HepG2 (cell line): ENCODE data around the gene PHC1. TPM values are rescaled to one million over a fixed set of nuclear protein-coding genes. Genes with fewer than 3 reads are reported as not detected.

ENCODE experiments used
- ATAC-seq: fragments of 200-7000 bp; cut with Tn5 transposase; 3 replicates; pipeline ENCODE4 v1.9.1; 2020; ENCODE audit warnings: mild to moderate bottlenecking, moderate library complexity
- BruUV-seq: library from RNA; stranded (reverse); fragments of 400-500 nt; replicated peaks from 2 replicates; lab custom pipeline; 2021; lab: Mats Ljungman, UMichigan
- CTCF ChIA-PET: fragments of 300-600 bp; formaldehyde crosslinking; extraction: SDS; loops from one replicate; lab custom pipeline; 2021; ENCODE audit warnings: low total read pairs, inconsistent platforms, low intra/inter-chr PET ratio; lab: Yijun Ruan, JAX
- POLR2A ChIA-PET: fragments of 350-600 bp; sonication (Branson Sonifier 250); formaldehyde crosslinking; loops from one replicate; lab custom pipeline; 2020; ENCODE audit warnings: antibody characterized with exemption, inconsistent platforms; lab: Yijun Ruan, JAX
- DNase-seq: peaks from one replicate; pipeline ENCODE4 v3.0.0-alpha.2; 2015; ENCODE audit warnings: low spot score
- FAIRE-seq: peaks from 3 replicates; lab custom pipeline; 2011; peaks lifted over from hg19 to GRCh38; lab: Jason Lieb, UNC
- H2AFZ ChIP-seq: one replicate; pipeline ENCODE4 v1.6.1; 2011; ENCODE audit warnings: low read length, inconsistent platforms
- H3K27ac ChIP-seq: fragments of 300-600 bp; 3 replicates; pipeline ENCODE4 v1.8.0; 2011; ENCODE audit warnings: mixed run types, mild to moderate bottlenecking, mixed read lengths, low read length, inconsistent platforms; ENCODE audit not compliant: insufficient read depth; ENCODE audit errors: extremely low read length
- H3K27me3 ChIP-seq, 2 experiments: fragments of 200-600 bp in 1 of 2; 2 replicates in 1 of 2; 3 replicates in 1 of 2; pipeline versions ENCODE4 v1.6.0 to v1.8.0; 2011; ENCODE audit warnings: low read length in 2 of 2, mild to moderate bottlenecking in 2 of 2, moderate library complexity in 2 of 2, inconsistent platforms in 1 of 2; ENCODE audit not compliant: insufficient read depth in 2 of 2, control insufficient read depth in 1 of 2
- H3K36me3 ChIP-seq, 2 experiments: fragments of 200-600 bp in 1 of 2; replicated peaks in 1 of 2; 2 replicates in 1 of 2; 3 replicates in 1 of 2; pipeline versions ENCODE4 v1.5.1 to v1.8.0; 2011; ENCODE audit warnings: low read length in 2 of 2, inconsistent platforms in 1 of 2; ENCODE audit not compliant: insufficient read depth in 2 of 2, control insufficient read depth in 1 of 2
- H3K4me1 ChIP-seq: 2 replicates; pipeline ENCODE4 v1.5.1; 2012; ENCODE audit warnings: low read length, inconsistent platforms; ENCODE audit not compliant: insufficient read depth
- H3K4me2 ChIP-seq: 2 replicates; pipeline ENCODE4 v1.6.0; 2011; ENCODE audit warnings: low read depth, low read length, inconsistent platforms
- H3K4me3 ChIP-seq, 3 experiments: fragments of 200-600 bp in 1 of 3; sonication (generic), shearing (Covaris generic) in 1 of 3; replicated peaks in 1 of 3; 2 replicates each; pipeline ENCODE4 v1.5.1; 2011 to 2016; ENCODE audit warnings: low read length in 3 of 3, inconsistent platforms in 2 of 3, low read depth in 2 of 3, mild to moderate bottlenecking in 2 of 3, control low read depth in 1 of 3, mixed read lengths in 1 of 3; ENCODE audit not compliant: insufficient read depth in 1 of 3
- H3K79me2 ChIP-seq: one replicate; pipeline ENCODE4 v1.6.1; 2011; ENCODE audit warnings: low read length, inconsistent platforms; ENCODE audit not compliant: insufficient read depth
- H3K9ac ChIP-seq: 2 replicates; pipeline ENCODE4 v1.6.0; 2011; ENCODE audit warnings: mild to moderate bottlenecking, low read depth, low read length, inconsistent platforms; ENCODE audit not compliant: insufficient read depth
- H3K9me3 ChIP-seq: 2 replicates; pipeline ENCODE4 v1.5.1; 2012; ENCODE audit warnings: mild to moderate bottlenecking, low read length
- H4K20me1 ChIP-seq: 2 replicates; pipeline ENCODE4 v1.6.0; 2011; ENCODE audit warnings: inconsistent platforms, mild to moderate bottlenecking, low read length, moderate library complexity; ENCODE audit not compliant: insufficient read depth
- AGO1 ChIP-seq: fragments of 200-400 bp; formaldehyde crosslinking; IDR thresholded peaks from 2 replicates; pipeline ENCODE4 v1.6.1; 2017; ENCODE audit warnings: mild to moderate bottlenecking, low read depth, low read length, moderate library complexity; ENCODE audit not compliant: poor library complexity, severe bottlenecking
- CHD2 ChIP-seq: IDR thresholded peaks from 2 replicates; pipeline ENCODE4 v1.6.1; 2011; ENCODE audit warnings: low read depth, low read length, improper control_type of control experiment
- ETV6 ChIP-seq: sonication (generic); formaldehyde crosslinking; conservative IDR thresholded peaks from 2 replicates; pipeline ENCODE4 v1.4.0; 2020; ENCODE audit warnings: missing genetic modification reagents
- HDAC2 ChIP-seq: sonication (generic); formaldehyde crosslinking; IDR thresholded peaks from 2 replicates; pipeline ENCODE4 v1.4.0; 2020; ENCODE audit warnings: missing genetic modification reagents
- HINFP ChIP-seq: sonication (generic); formaldehyde crosslinking; IDR thresholded peaks from 2 replicates; pipeline ENCODE4 v1.4.0; 2020; ENCODE audit warnings: low read depth, mild to moderate bottlenecking, missing genetic modification reagents
- PAXIP1 ChIP-seq: sonication (generic); formaldehyde crosslinking; conservative IDR thresholded peaks from 2 replicates; pipeline ENCODE4 v1.4.0; 2020; ENCODE audit warnings: mild to moderate bottlenecking, missing genetic modification reagents, moderate library complexity
- PHF8 ChIP-seq: sonication (generic); formaldehyde crosslinking; IDR thresholded peaks from 2 replicates; pipeline ENCODE4 v1.5.0; 2020; ENCODE audit warnings: missing genetic modification reagents
- POLR2G ChIP-seq: fragments of 200-400 bp; formaldehyde crosslinking; IDR thresholded peaks from 2 replicates; pipeline ENCODE4 v1.6.1; 2018; ENCODE audit warnings: mild to moderate bottlenecking, low read depth, low read length, moderate library complexity
- RXRB ChIP-seq: IDR thresholded peaks from 2 replicates; pipeline ENCODE4 v1.6.1; 2016; ENCODE audit warnings: borderline replicate concordance, missing genetic modification reagents, missing compliant biosample characterization
- SRSF1 ChIP-seq: fragments of 200-400 bp; formaldehyde crosslinking; optimal IDR thresholded peaks from 2 replicates; pipeline ENCODE3; 2017; ENCODE audit warnings: mild to moderate bottlenecking, low read depth, low read length, moderate library complexity
- TRIM22 ChIP-seq: fragments of 450-650 bp; IDR thresholded peaks from 2 replicates; pipeline ENCODE4 v1.6.1; 2017
- ZHX1 ChIP-seq: sonication (generic); formaldehyde crosslinking; IDR thresholded peaks from 2 replicates; pipeline ENCODE4 v1.8.1; 2022; ENCODE audit warnings: low read depth, mild to moderate bottlenecking, missing genetic modification reagents
- WGBS: methylation state at CpG from one replicate; pipeline ENCODE4 v1.1.6; 2017; ENCODE audit warnings: low lambda C conversion rate; 5-methylcytosine and 5-hydroxymethylcytosine counted together
- in situ Hi-C: cut with HindIII; loops from 2 replicates; pipeline ENCODE4 v1.10.0; 2017; ENCODE audit warnings: low pct_unique_long_range_greater_than_20kb; ENCODE audit not compliant: extremely low pct_ligation_motif_present
- intact Hi-C: fragments of 100-400 bp; cut with micrococcal nuclease; formaldehyde crosslinking; loops from one replicate; pipeline ENCODE4 v1.10.0; 2022; ENCODE audit not compliant: unreplicated experiment
- polyA plus RNA-seq, 8 experiments: library from polyadenylated mRNA; depleted of rRNA in 3 of 8; stranded (reverse) in 7 of 8; unstranded in 1 of 8; fragments of >200 nt; fragmentation: Illumina TruSeq in 4 of 8; extraction: Trizol in 4 of 8; gene quantifications; 2 replicates each; pipeline versions ENCODE4 v1.2.1 to v1.2.3, GENCODE V29; 2011 to 2016; ENCODE audit warnings: low read depth in 4 of 8, missing spikeins in 1 of 8, mixed read lengths in 1 of 8; ENCODE audit not compliant: insufficient read depth in 1 of 8
- total RNA-seq, 5 experiments: library from RNA; depleted of rRNA; stranded (reverse); fragments of >200 nt; fragmentation: Illumina TruSeq; extraction: Trizol; gene quantifications; 2 replicates each; pipeline ENCODE4 v1.2.3, GENCODE V29; 2016; ENCODE audit warnings: low read depth in 1 of 5

PHC1 gene
- total and polyA plus RNA-seq, 2 of the 13 experiments (the other 11 are each of a cell fraction or from before 2014, with no cell fraction given), result 9.4 to 35.0 TPM

GRCh38 chr12:8951744-8952143 lies 37.4 kb downstream of the PHC1 start (continued):
- TF ChIP-seq PAXIP1 (CRISPR knock-in tag), result no peak
- no peak for TF ChIP-seq PHF8 (CRISPR knock-in tag)
- no peak for TF ChIP-seq ETV6 (CRISPR knock-in tag)

DNA sequence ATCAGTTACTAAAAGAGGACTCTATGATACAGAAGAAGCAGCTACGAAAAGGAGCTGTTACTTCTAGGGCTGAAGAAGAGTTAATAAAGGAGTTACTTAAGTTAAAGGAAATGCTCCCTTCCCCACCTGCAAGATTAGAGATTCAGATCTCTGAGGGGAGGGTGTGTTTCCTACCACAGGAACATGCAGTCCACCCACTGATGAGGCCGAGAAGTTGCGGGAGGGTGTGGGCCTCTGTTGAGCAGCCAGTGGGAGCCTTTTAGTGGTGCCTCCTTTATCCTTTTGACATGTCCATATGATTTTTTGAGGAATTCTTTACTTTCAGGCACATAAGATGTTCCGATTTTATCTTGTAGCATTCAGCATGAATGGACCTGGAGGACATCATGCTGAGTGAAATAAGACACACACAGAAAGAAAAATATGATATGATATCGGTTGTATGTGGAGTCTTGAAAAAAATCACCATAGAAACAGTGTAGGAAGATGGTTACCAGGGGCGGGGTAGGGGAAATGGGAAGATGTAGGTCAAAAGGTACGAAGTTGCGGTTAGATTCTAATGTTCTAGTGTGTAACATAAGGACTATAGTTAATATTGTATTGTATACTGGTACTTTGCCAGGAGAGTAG lies 39.6 kb downstream of the PHC1 start:
- Histone ChIP-seq H3K4me1 (0 out of 2 replicates have a peak, but pooled peaks cover 8% of the 10 kb centered on the region), H4K20me1 (no peaks in the 10 kb centered on the region), H3K27ac (no peak overlapping the region), H3K79me2 (peaks cover 6% of the 10 kb centered on the region), H3K9ac (no peak overlapping the region), H3K4me2 (no peak overlapping the region), H3K9me3 (no peaks in the 10 kb centered on the region; the same call in 1 of the 2 replicates), H3K4me3 (no peak overlapping the region), H2AFZ (no peak overlapping the region), H3K27me3 (no peaks in the 10 kb centered on the region; a peak in 1 of 5 replicates), H3K36me3 (no peaks in the 10 kb centered on the region)
- CTCF ChIA-PET, result no interaction called here
- in situ Hi-C loops, result no loop called here
- 91% methylated on average over 8 of the region's 8 CpGs for WGBS
- FAIRE-seq (no peak), DNase-seq (no peak), ATAC-seq (no peak)
- intact Hi-C loops, result no loop called here
- no TSS peak for BruUV-seq
- POLR2A ChIA-PET, result no interaction called here
- TF ChIP-seq TRIM22 (no peak), HDAC2 (no peak), CHD2 (no peak), ZHX1 (CRISPR knock-in tag) (no peak), SRSF1 (no peak), AGO1 (no peak), RXRB (CRISPR knock-in tag) (no peak), HINFP (no peak), POLR2G (no peak)
